ENCODE measurements around the gene STON2.

STON2 gene

GRCh38 chr14:81273961-81274575 lies 126.1 kb downstream of the STON2 start:
- no peak for TF ChIP-seq CTCF (IDR thresholded peaks at IDR 0.05; ENCODE audit: control insufficient read depth, insufficient read depth, low read depth, low read length, missing control alignments)
- no peak overlapping the region for H3K4me3 ChIP-seq (ENCODE audit: control insufficient read depth, low read depth, low read length)
- no peak for DNase-seq (ENCODE audit: low read depth)

- H3K4me3 ChIP-seq (ENCODE audit: control insufficient read depth, low read depth, low read length): no peak overlapping the region
- no peak for DNase-seq (ENCODE audit: low read depth)
- TF ChIP-seq CTCF (IDR thresholded peaks at IDR 0.05; ENCODE audit: control insufficient read depth, insufficient read depth, low read depth, low read length, missing control alignments): no peak
Observed at GRCh38 chr14:81273521-81273920, 126.6 kb downstream of the STON2 start.

GRCh38 chr14:81272317-81272716 lies 127.8 kb downstream of the STON2 start:
- H3K4me3 ChIP-seq (ENCODE audit: control insufficient read depth, low read depth, low read length): no peak overlapping the region
- no peak for TF ChIP-seq CTCF (IDR thresholded peaks at IDR 0.05; ENCODE audit: control insufficient read depth, insufficient read depth, low read depth, low read length, missing control alignments)
- no peak for DNase-seq (ENCODE audit: low read depth)

GRCh38 chr14:81269979-81270375 lies 130.1 kb downstream of the STON2 start:
- TF ChIP-seq CTCF (IDR thresholded peaks at IDR 0.05; ENCODE audit: control insufficient read depth, insufficient read depth, low read depth, low read length, missing control alignments): no peak
- H3K4me3 ChIP-seq (ENCODE audit: control insufficient read depth, low read depth, low read length): no peak overlapping the region
- no peak for DNase-seq (ENCODE audit: low read depth)

GRCh38 chr14:81269100-81269978 lies 130.8 kb downstream of the STON2 start:
- no peak for DNase-seq (ENCODE audit: low read depth)
- no peak overlapping the region for H3K4me3 ChIP-seq (ENCODE audit: control insufficient read depth, low read depth, low read length)
- peak; percentile 72 for TF ChIP-seq CTCF (IDR thresholded peaks at IDR 0.05; ENCODE audit: control insufficient read depth, insufficient read depth, low read depth, low read length, missing control alignments)

GRCh38 chr14:81268016-81268416 lies 132.1 kb downstream of the STON2 start:
- no peak overlapping the region for H3K4me3 ChIP-seq (ENCODE audit: control insufficient read depth, low read depth, low read length)
- no peak for DNase-seq (ENCODE audit: low read depth)
- no peak for TF ChIP-seq CTCF (IDR thresholded peaks at IDR 0.05; ENCODE audit: control insufficient read depth, insufficient read depth, low read depth, low read length, missing control alignments)

All from AG09309 (cell line).